HEK293T (cell line): ENCODE results near the gene PATE2.

ENCODE experiments used
- FOXM1 ChIP-seq: fragments of 450-650 bp; IDR thresholded peaks from 2 replicates; pipeline ENCODE4 v1.6.1; 2017; ENCODE audit warnings: mild to moderate bottlenecking, borderline replicate concordance
- HDGF ChIP-seq: fragments of 450-650 bp; IDR thresholded peaks from 2 replicates; pipeline ENCODE4 v1.6.1; 2017; ENCODE audit warnings: antibody characterized with exemption, borderline replicate concordance
- PKNOX1 ChIP-seq: fragments of 450-650 bp; IDR thresholded peaks from 2 replicates; pipeline ENCODE4 v1.6.1; 2016
- TARDBP ChIP-seq: fragments of 450-650 bp; IDR thresholded peaks from 2 replicates; pipeline ENCODE4 v1.6.1; 2016
- ZNF384 ChIP-seq: fragments of 450-650 bp; IDR thresholded peaks from 2 replicates; pipeline ENCODE4 v1.6.1; 2016

DNA sequence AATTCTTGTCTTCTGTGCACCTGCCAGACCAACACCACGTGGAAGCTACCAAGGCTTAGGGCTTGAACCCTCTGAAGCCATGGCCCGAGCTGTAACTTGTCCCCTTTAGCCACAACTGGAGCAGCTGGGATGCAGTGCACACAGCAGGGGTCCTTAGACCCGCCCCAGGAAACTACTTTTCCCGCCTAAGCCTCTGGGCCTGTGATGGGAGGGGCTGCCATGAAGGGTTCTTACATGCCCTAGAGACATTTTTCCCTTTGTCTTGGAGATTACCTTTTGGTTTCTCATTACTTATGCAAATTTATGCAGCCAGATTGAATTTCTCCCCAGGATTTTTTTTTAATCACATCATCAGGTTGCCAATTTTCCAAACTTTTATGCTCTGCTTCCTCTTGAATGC lies 19.0 kb upstream of the PATE2 start:
- TF ChIP-seq TARDBP (no peak), FOXM1 (no peak), PKNOX1 (no peak), ZNF384 (no peak), HDGF (no peak)
